ELF-1 (cell line): ENCODE results near the gene ZNF276.

Experiments
- DNase-seq: peaks from one replicate; pipeline ENCODE4 v3.0.0-alpha.2; 2016; ENCODE audit warnings: low read depth, low spot score

Gene ZNF276

DNA sequence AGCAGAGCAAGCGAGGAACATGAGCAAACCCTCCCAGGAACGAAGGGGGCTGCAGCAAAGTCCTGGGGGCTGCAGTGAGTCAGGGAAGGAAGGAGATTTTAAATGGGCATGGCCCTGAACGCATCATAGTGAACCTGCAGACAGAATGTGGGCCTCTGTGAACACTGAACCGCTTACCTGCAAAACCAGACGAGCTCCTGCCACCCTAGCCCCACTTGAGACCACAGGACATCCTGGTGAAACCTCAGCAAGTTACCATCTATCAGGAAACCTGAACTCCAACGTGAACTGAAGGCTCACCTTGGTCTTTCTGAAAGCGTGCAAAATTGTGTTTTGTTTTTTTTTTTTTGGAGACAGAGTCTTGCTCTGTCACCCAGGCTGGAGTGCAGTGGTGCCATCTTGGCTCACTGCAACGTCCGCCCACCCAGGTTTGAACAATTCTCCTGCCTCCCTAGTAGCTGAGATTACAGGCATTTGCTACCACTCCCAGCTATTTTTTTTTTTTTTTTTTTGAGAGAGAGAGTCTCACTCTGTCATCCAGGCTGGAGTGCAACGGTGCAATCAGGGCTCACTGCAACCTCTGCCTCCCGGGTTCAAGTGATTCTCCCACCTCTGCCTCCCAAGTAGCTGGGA, 64.3 kb downstream of the ZNF276 start:
- DNase-seq, result no peak

GRCh38 chr16:89786474-89787364, 65.4 kb downstream of the ZNF276 start:
- DNase-seq, result no peak

DNA sequence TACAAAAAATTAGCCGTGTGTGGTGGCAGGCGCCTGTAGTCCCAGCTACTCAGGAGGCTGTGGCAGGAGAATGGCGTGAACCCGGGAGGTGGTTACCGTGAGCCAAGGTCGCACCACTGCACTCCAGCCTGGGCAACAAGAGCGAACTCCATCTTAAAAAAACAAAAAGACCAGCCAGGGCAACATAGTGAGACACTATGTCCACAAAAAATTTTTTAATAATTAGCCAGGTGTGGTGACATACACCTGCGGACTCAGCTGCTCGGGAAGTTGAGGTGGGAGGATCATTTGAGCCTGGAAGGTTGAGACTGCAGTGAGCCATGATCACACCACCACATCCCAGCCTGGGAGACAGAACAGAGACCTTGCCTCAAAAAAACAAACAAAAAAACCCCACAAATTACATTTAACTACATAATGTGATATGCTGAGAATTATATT, 66.0 kb downstream of the ZNF276 start:
- DNase-seq, result no peak
